GM19397 (cell line): Measurements from ENCODE around the gene KISS1R.

Source experiments
- ATAC-seq: cut with Tn5 transposase; IDR thresholded peaks from one replicate; pipeline ENCODE4 v1.9.1; 2021; ENCODE audit warnings: mild to moderate bottlenecking, moderate library complexity; ENCODE audit not compliant: unreplicated experiment

The KISS1R gene

DNA sequence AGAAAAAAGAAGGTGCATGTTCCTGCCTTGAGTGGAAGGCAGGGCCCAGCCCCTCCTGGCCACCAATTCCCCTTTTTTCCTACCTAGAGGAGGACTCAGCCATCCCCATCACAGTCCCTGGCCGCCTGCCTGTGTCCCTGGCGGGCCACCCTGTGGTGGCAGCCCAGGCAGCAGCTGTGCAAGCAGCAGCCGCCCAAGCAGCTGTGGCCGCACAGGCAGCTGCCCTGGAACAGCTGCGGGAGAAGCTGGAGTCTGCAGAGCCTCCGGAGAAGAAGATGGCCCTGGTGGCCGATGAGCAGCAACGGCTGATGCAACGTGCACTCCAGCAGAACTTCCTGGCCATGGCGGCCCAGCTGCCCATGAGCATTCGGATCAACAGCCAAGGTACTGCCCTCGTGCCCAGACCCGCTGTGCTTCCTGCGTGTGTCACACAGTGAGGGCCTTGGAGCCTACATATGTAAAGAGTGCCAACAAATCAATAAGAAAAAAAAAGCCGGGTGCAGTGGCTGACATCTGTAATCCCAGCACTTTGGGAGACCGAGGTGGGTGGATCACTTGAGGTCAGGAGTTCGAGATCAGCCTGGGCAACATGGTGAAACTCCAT, 49.5 kb downstream of the KISS1R start:
- ATAC-seq, result no peak
